T-helper 17 cell (primary cell): ENCODE data around the gene ECHDC3. TPM values are rescaled to one million over a fixed set of nuclear protein-coding genes. Genes with fewer than 3 reads are reported as not detected.

Experiments used
- ATAC-seq: fragments of 150-1000 bp; cut with Tn5 transposase; 2 replicates; pipeline ENCODE4 v1.10.0; 2021; ENCODE audit warnings: mild to moderate bottlenecking, moderate library complexity
- DNase-seq, 3 donors: peaks; one replicate each; pipeline versions ENCODE4 v3.0.0 to v3.0.0-alpha.2; 2020 to 2021
- H3K9me3 ChIP-seq: one replicate; pipeline ENCODE4 v1.7.0; 2013; ENCODE audit warnings: low read length, mild to moderate bottlenecking; ENCODE audit not compliant: control insufficient read depth, poor library complexity, severe bottlenecking
- H3K27ac Mint-ChIP-seq: one replicate; pipeline ENCODE4 v1.8.0; 2022; ENCODE audit warnings: mild to moderate bottlenecking, moderate library complexity, mixed read lengths
- H3K27me3 Mint-ChIP-seq: one replicate; pipeline ENCODE4 v1.8.0; 2022; ENCODE audit warnings: mixed read lengths
- H3K36me3 Mint-ChIP-seq: one replicate; pipeline ENCODE4 v1.8.0; 2022; ENCODE audit warnings: low read depth, mixed read lengths
- H3K4me1 Mint-ChIP-seq: one replicate; pipeline ENCODE4 v1.8.0; 2022; ENCODE audit warnings: mild to moderate bottlenecking, mixed read lengths
- H3K4me3 Mint-ChIP-seq: one replicate; pipeline ENCODE4 v1.8.0; 2022; ENCODE audit warnings: mild to moderate bottlenecking, moderate library complexity, mixed read lengths
- total RNA-seq, 4 donors: library from RNA in 2 of 4; stranded (reverse) in 2 of 4; gene quantifications; one replicate each; pipeline ENCODE4 v1.2.3 and lab custom pipeline; 2022 to 2026

The ECHDC3 gene
- total RNA-seq, 2 donors from 2014 or later: 0.72 TPM; not detected in 1

GRCh38 chr10:11759347-11759746 lies 17.2 kb downstream of the ECHDC3 start:
- DNase-seq: no peak
- Mint-ChIP-seq H3K27ac (no peak overlapping the region), H3K36me3 (peaks cover 2% of the 10 kb centered on the region), H3K4me1 (peaks cover 4% of the 10 kb centered on the region), H3K4me3 (no peak overlapping the region), H3K27me3 (peaks cover 8% of the 10 kb centered on the region)
- no peaks in the 10 kb centered on the region for H3K9me3 ChIP-seq
- ATAC-seq: no peak

GRCh38 chr10:11760151-11760550 lies 18.0 kb downstream of the ECHDC3 start:
- no peak overlapping the region for H3K4me3 Mint-ChIP-seq
- peaks cover 8% of the 10 kb centered on the region for H3K27me3 Mint-ChIP-seq
- H3K27ac Mint-ChIP-seq: no peak overlapping the region
- ATAC-seq (no peak), DNase-seq (no peak)
- peaks cover 2% of the 10 kb centered on the region for H3K36me3 Mint-ChIP-seq
- H3K9me3 ChIP-seq: no peaks in the 10 kb centered on the region
- peaks cover 4% of the 10 kb centered on the region for H3K4me1 Mint-ChIP-seq

- peaks cover 13% of the 10 kb centered on the region for H3K27me3 Mint-ChIP-seq
Measured at GRCh38 chr10:11760861-11761260, 18.7 kb downstream of the ECHDC3 start.

GRCh38 chr10:11761431-11761830 lies 19.2 kb downstream of the ECHDC3 start:
- no peaks in the 10 kb centered on the region for H3K9me3 ChIP-seq
- DNase-seq (no peak), ATAC-seq (no peak)
- H3K4me3 Mint-ChIP-seq: no peak overlapping the region
- no peak overlapping the region for H3K27ac Mint-ChIP-seq
- H3K27me3 Mint-ChIP-seq: peaks cover 16% of the 10 kb centered on the region
- H3K4me1 Mint-ChIP-seq: peaks cover 4% of the 10 kb centered on the region
- H3K36me3 Mint-ChIP-seq: peaks cover 2% of the 10 kb centered on the region

More at GRCh38 chr10:11760861-11761260, 18.7 kb downstream of the ECHDC3 start:
- H3K9me3 ChIP-seq: no peaks in the 10 kb centered on the region
- Mint-ChIP-seq H3K4me1 (peaks cover 4% of the 10 kb centered on the region), H3K4me3 (no peak overlapping the region), H3K27ac (no peak overlapping the region), H3K36me3 (peaks cover 2% of the 10 kb centered on the region)
- no peak for ATAC-seq
- DNase-seq: no peak

- Mint-ChIP-seq H3K4me3 (no peak overlapping the region), H3K36me3 (peaks cover 1% of the 10 kb centered on the region)
Measured at GRCh38 chr10:11762706-11763500, 20.7 kb downstream of the ECHDC3 start.

GRCh38 chr10:11763501-11763861 lies 21.3 kb downstream of the ECHDC3 start:
- no peak for DNase-seq
- no peaks in the 10 kb centered on the region for H3K36me3 Mint-ChIP-seq
- peaks cover 16% of the 10 kb centered on the region for H3K27me3 Mint-ChIP-seq
- H3K4me1 Mint-ChIP-seq: no peaks in the 10 kb centered on the region
- no peak for ATAC-seq
- H3K9me3 ChIP-seq: no peaks in the 10 kb centered on the region
- no peak overlapping the region for H3K4me3 Mint-ChIP-seq
- no peak overlapping the region for H3K27ac Mint-ChIP-seq

More at GRCh38 chr10:11762706-11763500, 20.7 kb downstream of the ECHDC3 start:
- peaks cover 16% of the 10 kb centered on the region for H3K27me3 Mint-ChIP-seq
- H3K4me1 Mint-ChIP-seq: peaks cover 1% of the 10 kb centered on the region
- H3K27ac Mint-ChIP-seq: no peak overlapping the region
- DNase-seq (no peak), ATAC-seq (no peak)
- H3K9me3 ChIP-seq: no peaks in the 10 kb centered on the region

- ATAC-seq: no peak
- Mint-ChIP-seq H3K4me3 (no peak overlapping the region), H3K4me1 (no peaks in the 10 kb centered on the region), H3K36me3 (no peaks in the 10 kb centered on the region), H3K27me3 (peaks cover 16% of the 10 kb centered on the region), H3K27ac (no peak overlapping the region)
- no peaks in the 10 kb centered on the region for H3K9me3 ChIP-seq
- no peak for DNase-seq
Measured at GRCh38 chr10:11765141-11765540, 23.0 kb downstream of the ECHDC3 start.

- peaks cover 10% of the 10 kb centered on the region for H3K27me3 Mint-ChIP-seq
- no peaks in the 10 kb centered on the region for H3K9me3 ChIP-seq
- H3K4me3 Mint-ChIP-seq: no peak overlapping the region
- no peaks in the 10 kb centered on the region for H3K36me3 Mint-ChIP-seq
- H3K27ac Mint-ChIP-seq: no peak overlapping the region
- H3K4me1 Mint-ChIP-seq: no peaks in the 10 kb centered on the region
- ATAC-seq: no peak
- no peak for DNase-seq
Measured at GRCh38 chr10:11772575-11773288, 30.6 kb downstream of the ECHDC3 start.

- Mint-ChIP-seq H3K4me1 (no peaks in the 10 kb centered on the region), H3K27me3 (peaks cover 15% of the 10 kb centered on the region), H3K27ac (no peak overlapping the region), H3K4me3 (no peak overlapping the region), H3K36me3 (peaks cover 1% of the 10 kb centered on the region)
- no peaks in the 10 kb centered on the region for H3K9me3 ChIP-seq
- no peak for ATAC-seq
- no peak for DNase-seq
Measured at GRCh38 chr10:11773761-11774441, 31.7 kb downstream of the ECHDC3 start.

- H3K4me1 Mint-ChIP-seq: no peaks in the 10 kb centered on the region
- H3K27me3 Mint-ChIP-seq: peaks cover 20% of the 10 kb centered on the region
- no peak for DNase-seq
- no peak overlapping the region for H3K4me3 Mint-ChIP-seq
- ATAC-seq: no peak
- no peaks in the 10 kb centered on the region for H3K9me3 ChIP-seq
- H3K36me3 Mint-ChIP-seq: peaks cover 3% of the 10 kb centered on the region
- no peak overlapping the region for H3K27ac Mint-ChIP-seq
Measured at GRCh38 chr10:11775412-11775811, 33.2 kb downstream of the ECHDC3 start.

- no peaks in the 10 kb centered on the region for H3K9me3 ChIP-seq
- ATAC-seq: no peak
Measured at GRCh38 chr10:11776080-11776479, 33.9 kb downstream of the ECHDC3 start.

GRCh38 chr10:11781114-11781513 lies 38.9 kb downstream of the ECHDC3 start:
- Mint-ChIP-seq H3K4me1 (peaks cover 4% of the 10 kb centered on the region), H3K27me3 (peaks cover 31% of the 10 kb centered on the region), H3K27ac (no peak overlapping the region), H3K36me3 (peaks cover 3% of the 10 kb centered on the region), H3K4me3 (no peak overlapping the region)
- DNase-seq (no peak), ATAC-seq (no peak)
- no peaks in the 10 kb centered on the region for H3K9me3 ChIP-seq

More at GRCh38 chr10:11776080-11776479, 33.9 kb downstream of the ECHDC3 start:
- Mint-ChIP-seq H3K4me1 (no peaks in the 10 kb centered on the region), H3K27me3 (peaks cover 20% of the 10 kb centered on the region), H3K36me3 (peaks cover 3% of the 10 kb centered on the region), H3K4me3 (no peak overlapping the region), H3K27ac (no peak overlapping the region)
- DNase-seq: no peak
